ENCODE results near the gene PEX10. TPM values are rescaled to one million over a fixed set of nuclear protein-coding genes. Genes with fewer than 3 reads are reported as not detected.

PEX10 gene
- total RNA-seq, 1 experiment from 2014 or later: 27.6 TPM

DNA sequence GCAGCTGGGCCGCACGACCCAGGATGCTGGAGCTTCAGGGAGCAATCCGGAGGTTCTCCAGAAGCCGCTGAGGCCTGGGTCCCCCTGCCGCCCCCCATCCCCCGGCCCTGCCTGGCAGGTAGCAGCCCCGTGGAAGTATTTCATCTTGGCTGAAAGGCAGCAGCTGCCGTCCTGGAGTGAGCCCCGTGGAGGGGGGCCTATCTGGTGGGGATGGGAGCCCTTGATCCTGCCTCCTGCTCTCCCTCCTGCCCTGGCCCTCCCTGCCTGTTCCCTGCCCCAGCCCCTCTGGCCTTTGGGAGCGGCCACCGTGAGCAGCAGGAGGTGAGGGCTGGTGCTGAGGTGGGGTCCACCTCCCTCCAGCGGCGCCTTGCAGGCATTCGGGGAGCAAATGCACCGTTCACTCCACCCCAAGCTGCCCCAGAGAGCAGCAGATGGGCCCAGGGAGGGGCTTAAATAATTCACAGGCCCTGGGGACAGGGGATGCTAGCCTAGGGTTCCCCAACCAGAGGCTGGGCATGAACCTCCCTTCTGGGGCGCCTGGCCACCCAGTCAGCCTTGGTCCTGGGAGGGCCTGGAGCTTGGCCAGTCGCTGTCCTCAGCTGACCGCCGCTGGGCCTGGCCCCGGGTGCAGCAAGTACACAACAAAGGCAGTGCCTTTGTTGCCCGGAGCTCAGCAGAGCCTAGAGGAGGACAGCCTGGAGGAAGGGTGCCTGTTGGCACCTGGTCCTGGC lies 40.0 kb upstream of the PEX10 start:
- POLR2A ChIA-PET (ENCODE audit: low non-redundant PET): no interaction called here

GRCh38 chr1:2451741-2452140 lies 39.4 kb upstream of the PEX10 start:
- ChIA-PET CTCF (no interaction called here), POLR2A (ENCODE audit: low non-redundant PET) (no interaction called here)
- no peak overlapping the region for H3K4me3 ChIP-seq (ENCODE audit: low read depth, low read length, poor library complexity, severe bottlenecking)
- no peak for DNase-seq (ENCODE audit: low spot score)
- intact Hi-C loops (cut with micrococcal nuclease; ENCODE audit: unreplicated experiment): no loop called here
- H3K27me3 ChIP-seq (replicated peaks; ENCODE audit: insufficient read depth, low read depth, low read length, poor library complexity): peaks cover 14% of the 10 kb centered on the region
- H3K36me3 ChIP-seq (ENCODE audit: insufficient read depth, low read length, poor library complexity, severe bottlenecking): no peaks in the 10 kb centered on the region
- H3K27ac ChIP-seq (ENCODE audit: low read depth, low read length, poor library complexity, severe bottlenecking): no peak overlapping the region
- H3K4me1 ChIP-seq (ENCODE audit: insufficient read depth, low read length, poor library complexity, severe bottlenecking): peaks cover 7% of the 10 kb centered on the region
- no TSS peak for BruUV-seq (replicated peaks)
- no peaks in the 10 kb centered on the region for H3K9me3 ChIP-seq (ENCODE audit: low read depth, low read length, poor library complexity, severe bottlenecking)
- TF ChIP-seq EZH2 (IDR thresholded peaks at IDR 0.05; ENCODE audit: borderline replicate concordance, low read depth, low read length, poor library complexity, severe bottlenecking): no peak
- TF ChIP-seq, protein P1, sequence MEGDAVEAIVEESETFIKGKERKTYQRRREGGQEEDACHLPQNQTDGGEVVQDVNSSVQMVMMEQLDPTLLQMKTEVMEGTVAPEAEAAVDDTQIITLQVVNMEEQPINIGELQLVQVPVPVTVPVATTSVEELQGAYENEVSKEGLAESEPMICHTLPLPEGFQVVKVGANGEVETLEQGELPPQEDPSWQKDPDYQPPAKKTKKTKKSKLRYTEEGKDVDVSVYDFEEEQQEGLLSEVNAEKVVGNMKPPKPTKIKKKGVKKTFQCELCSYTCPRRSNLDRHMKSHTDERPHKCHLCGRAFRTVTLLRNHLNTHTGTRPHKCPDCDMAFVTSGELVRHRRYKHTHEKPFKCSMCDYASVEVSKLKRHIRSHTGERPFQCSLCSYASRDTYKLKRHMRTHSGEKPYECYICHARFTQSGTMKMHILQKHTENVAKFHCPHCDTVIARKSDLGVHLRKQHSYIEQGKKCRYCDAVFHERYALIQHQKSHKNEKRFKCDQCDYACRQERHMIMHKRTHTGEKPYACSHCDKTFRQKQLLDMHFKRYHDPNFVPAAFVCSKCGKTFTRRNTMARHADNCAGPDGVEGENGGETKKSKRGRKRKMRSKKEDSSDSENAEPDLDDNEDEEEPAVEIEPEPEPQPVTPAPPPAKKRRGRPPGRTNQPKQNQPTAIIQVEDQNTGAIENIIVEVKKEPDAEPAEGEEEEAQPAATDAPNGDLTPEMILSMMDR (conservative IDR thresholded peaks at IDR 0.05; ENCODE audit: low read depth, low read length): no peak

More for the DNA sequence above, 40.0 kb upstream of the PEX10 start:
- Histone ChIP-seq H3K9me3 (ENCODE audit: low read depth, low read length, poor library complexity, severe bottlenecking) (no peaks in the 10 kb centered on the region), H3K27me3 (replicated peaks; ENCODE audit: insufficient read depth, low read depth, low read length, poor library complexity) (peaks cover 8% of the 10 kb centered on the region), H3K36me3 (ENCODE audit: insufficient read depth, low read length, poor library complexity, severe bottlenecking) (no peaks in the 10 kb centered on the region), H3K4me1 (ENCODE audit: insufficient read depth, low read length, poor library complexity, severe bottlenecking) (peaks cover under 1% of the 10 kb centered on the region), H3K27ac (ENCODE audit: low read depth, low read length, poor library complexity, severe bottlenecking) (no peak overlapping the region), H3K4me3 (ENCODE audit: low read depth, low read length, poor library complexity, severe bottlenecking) (no peak overlapping the region)
- no peak for TF ChIP-seq EZH2 (IDR thresholded peaks at IDR 0.05; ENCODE audit: borderline replicate concordance, low read depth, low read length, poor library complexity, severe bottlenecking)
- TF ChIP-seq, protein P1 (conservative IDR thresholded peaks at IDR 0.05; ENCODE audit: low read depth, low read length): no peak
- intact Hi-C loops (cut with micrococcal nuclease; ENCODE audit: unreplicated experiment): no loop called here
- CTCF ChIA-PET: no interaction called here
- no peak for DNase-seq (ENCODE audit: low spot score)
- no TSS peak for BruUV-seq (replicated peaks)

DNA sequence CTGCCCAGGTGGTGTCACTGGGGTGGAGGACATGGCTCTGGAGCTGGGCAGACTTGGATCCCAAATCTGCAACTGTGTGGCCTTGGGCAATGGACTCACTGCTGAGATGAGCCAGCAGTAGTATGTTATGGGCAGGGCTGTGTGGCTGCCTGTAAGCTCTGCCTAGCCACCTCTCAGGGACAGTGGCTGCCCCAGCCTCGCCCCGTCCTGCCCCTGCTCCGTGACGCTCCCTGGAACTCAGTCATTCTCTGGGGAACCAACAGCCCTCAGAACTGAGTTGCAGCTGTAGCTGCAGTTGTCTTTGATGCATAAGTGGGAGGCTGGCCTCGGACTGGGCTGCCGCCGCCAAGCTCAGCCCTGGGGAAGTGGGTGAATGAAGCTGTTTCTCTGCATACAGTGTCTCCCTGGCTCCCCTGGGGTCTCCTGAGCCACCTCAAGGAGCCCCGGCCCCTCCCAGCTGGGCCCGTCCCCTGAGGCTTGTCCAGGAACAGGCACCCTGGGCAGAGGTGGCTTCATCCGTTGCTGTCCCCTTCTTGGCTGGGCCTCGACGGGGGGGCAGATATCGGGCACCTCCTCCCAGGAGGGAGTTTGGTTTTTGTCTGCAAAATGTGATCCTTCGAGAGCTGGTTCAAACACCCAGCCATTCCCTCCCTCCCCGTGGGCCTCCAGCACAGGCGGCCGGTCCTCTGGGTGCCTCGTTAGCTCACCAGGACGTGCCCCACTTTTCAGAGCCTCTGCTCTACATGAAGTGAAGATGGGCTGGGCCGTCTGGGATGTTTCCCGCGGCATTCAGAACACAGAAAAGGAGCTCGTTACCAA lies 37.5 kb upstream of the PEX10 start:
- TF ChIP-seq EZH2 (IDR thresholded peaks at IDR 0.05; ENCODE audit: borderline replicate concordance, low read depth, low read length, poor library complexity, severe bottlenecking): no peak
- TF ChIP-seq, protein P1 (conservative IDR thresholded peaks at IDR 0.05; ENCODE audit: low read depth, low read length): no peak
- Histone ChIP-seq H3K27ac (ENCODE audit: low read depth, low read length, poor library complexity, severe bottlenecking) (no peak overlapping the region), H3K36me3 (ENCODE audit: insufficient read depth, low read length, poor library complexity, severe bottlenecking) (no peaks in the 10 kb centered on the region), H3K27me3 (replicated peaks; ENCODE audit: insufficient read depth, low read depth, low read length, poor library complexity) (peaks cover 24% of the 10 kb centered on the region), H3K4me3 (ENCODE audit: low read depth, low read length, poor library complexity, severe bottlenecking) (no peak overlapping the region), H3K4me1 (ENCODE audit: insufficient read depth, low read length, poor library complexity, severe bottlenecking) (peaks cover 14% of the 10 kb centered on the region), H3K9me3 (ENCODE audit: low read depth, low read length, poor library complexity, severe bottlenecking) (no peaks in the 10 kb centered on the region)
- intact Hi-C loops (cut with micrococcal nuclease; ENCODE audit: unreplicated experiment): no loop called here
- POLR2A ChIA-PET (ENCODE audit: low non-redundant PET): no interaction called here
- CTCF ChIA-PET: no interaction called here
- DNase-seq (ENCODE audit: low spot score): no peak
- no TSS peak for BruUV-seq (replicated peaks)

Measured in A673 (cell line).